ENCODE results near the gene ASB5. TPM values are rescaled to one million over a fixed set of nuclear protein-coding genes. Genes with fewer than 3 reads are reported as not detected.

Gene ASB5
- total RNA-seq, 2 donors from 2014 or later = 2.6 to 5.0 TPM

GRCh38 chr4:176307666-176307930 is 38.6 kb upstream of the ASB5 start:
- Histone ChIP-seq H3K4me3 (no peak overlapping the region), H3K27me3 (replicated peaks; ENCODE audit: insufficient read depth) (no peaks in the 10 kb centered on the region), H3K27ac (no peak overlapping the region), H3K9me3 (no peaks in the 10 kb centered on the region), H3K36me3 (no peaks in the 10 kb centered on the region), H3K4me1 (replicated peaks) (no peaks in the 10 kb centered on the region)
- DNase-seq (ENCODE audit: low spot score) = no peak
- TF ChIP-seq POLR2AphosphoS5 (IDR thresholded peaks at IDR 0.05) = no peak
- TF ChIP-seq POLR2A (IDR thresholded peaks at IDR 0.05) = no peak
- TF ChIP-seq, protein P1, sequence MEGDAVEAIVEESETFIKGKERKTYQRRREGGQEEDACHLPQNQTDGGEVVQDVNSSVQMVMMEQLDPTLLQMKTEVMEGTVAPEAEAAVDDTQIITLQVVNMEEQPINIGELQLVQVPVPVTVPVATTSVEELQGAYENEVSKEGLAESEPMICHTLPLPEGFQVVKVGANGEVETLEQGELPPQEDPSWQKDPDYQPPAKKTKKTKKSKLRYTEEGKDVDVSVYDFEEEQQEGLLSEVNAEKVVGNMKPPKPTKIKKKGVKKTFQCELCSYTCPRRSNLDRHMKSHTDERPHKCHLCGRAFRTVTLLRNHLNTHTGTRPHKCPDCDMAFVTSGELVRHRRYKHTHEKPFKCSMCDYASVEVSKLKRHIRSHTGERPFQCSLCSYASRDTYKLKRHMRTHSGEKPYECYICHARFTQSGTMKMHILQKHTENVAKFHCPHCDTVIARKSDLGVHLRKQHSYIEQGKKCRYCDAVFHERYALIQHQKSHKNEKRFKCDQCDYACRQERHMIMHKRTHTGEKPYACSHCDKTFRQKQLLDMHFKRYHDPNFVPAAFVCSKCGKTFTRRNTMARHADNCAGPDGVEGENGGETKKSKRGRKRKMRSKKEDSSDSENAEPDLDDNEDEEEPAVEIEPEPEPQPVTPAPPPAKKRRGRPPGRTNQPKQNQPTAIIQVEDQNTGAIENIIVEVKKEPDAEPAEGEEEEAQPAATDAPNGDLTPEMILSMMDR (IDR thresholded peaks at IDR 0.05) = no peak
- intact Hi-C loops (cut with DNase I) = no loop called here
- 82% methylated on average over 6 of the region's 6 CpGs for WGBS

- TF ChIP-seq POLR2AphosphoS5 (IDR thresholded peaks at IDR 0.05) = no peak
- no peak for TF ChIP-seq POLR2A (IDR thresholded peaks at IDR 0.05)
- TF ChIP-seq, protein P1 (IDR thresholded peaks at IDR 0.05) = no peak
- Histone ChIP-seq H3K4me1 (replicated peaks) (no peaks in the 10 kb centered on the region), H3K4me3 (no peak overlapping the region), H3K9me3 (no peaks in the 10 kb centered on the region), H3K27ac (no peak overlapping the region), H3K27me3 (replicated peaks; ENCODE audit: insufficient read depth) (no peaks in the 10 kb centered on the region), H3K36me3 (no peaks in the 10 kb centered on the region)
- intact Hi-C loops (cut with DNase I) = no loop called here
- 85% methylated on average over 6 of the region's 6 CpGs for WGBS
- DNase-seq (ENCODE audit: low spot score) = no peak
Observed at GRCh38 chr4:176306837-176307665, 38.0 kb upstream of the ASB5 start.

GRCh38 chr4:176303938-176304337 is 34.9 kb upstream of the ASB5 start:
- intact Hi-C loops (cut with DNase I) = no loop called here
- DNase-seq (ENCODE audit: low spot score) = no peak
- WGBS = 15% methylated on average over 1 of the region's 1 CpG
- H3K27ac ChIP-seq = no peak overlapping the region
- TF ChIP-seq, protein P1 (IDR thresholded peaks at IDR 0.05) = no peak
- TF ChIP-seq POLR2A (IDR thresholded peaks at IDR 0.05) = no peak
- no peak for TF ChIP-seq POLR2AphosphoS5 (IDR thresholded peaks at IDR 0.05)
- H3K27me3 ChIP-seq (replicated peaks; ENCODE audit: insufficient read depth) = no peaks in the 10 kb centered on the region
- no peak overlapping the region for H3K4me3 ChIP-seq
- no peaks in the 10 kb centered on the region for H3K4me1 ChIP-seq (replicated peaks)
- no peaks in the 10 kb centered on the region for H3K9me3 ChIP-seq
- no peaks in the 10 kb centered on the region for H3K36me3 ChIP-seq

DNA sequence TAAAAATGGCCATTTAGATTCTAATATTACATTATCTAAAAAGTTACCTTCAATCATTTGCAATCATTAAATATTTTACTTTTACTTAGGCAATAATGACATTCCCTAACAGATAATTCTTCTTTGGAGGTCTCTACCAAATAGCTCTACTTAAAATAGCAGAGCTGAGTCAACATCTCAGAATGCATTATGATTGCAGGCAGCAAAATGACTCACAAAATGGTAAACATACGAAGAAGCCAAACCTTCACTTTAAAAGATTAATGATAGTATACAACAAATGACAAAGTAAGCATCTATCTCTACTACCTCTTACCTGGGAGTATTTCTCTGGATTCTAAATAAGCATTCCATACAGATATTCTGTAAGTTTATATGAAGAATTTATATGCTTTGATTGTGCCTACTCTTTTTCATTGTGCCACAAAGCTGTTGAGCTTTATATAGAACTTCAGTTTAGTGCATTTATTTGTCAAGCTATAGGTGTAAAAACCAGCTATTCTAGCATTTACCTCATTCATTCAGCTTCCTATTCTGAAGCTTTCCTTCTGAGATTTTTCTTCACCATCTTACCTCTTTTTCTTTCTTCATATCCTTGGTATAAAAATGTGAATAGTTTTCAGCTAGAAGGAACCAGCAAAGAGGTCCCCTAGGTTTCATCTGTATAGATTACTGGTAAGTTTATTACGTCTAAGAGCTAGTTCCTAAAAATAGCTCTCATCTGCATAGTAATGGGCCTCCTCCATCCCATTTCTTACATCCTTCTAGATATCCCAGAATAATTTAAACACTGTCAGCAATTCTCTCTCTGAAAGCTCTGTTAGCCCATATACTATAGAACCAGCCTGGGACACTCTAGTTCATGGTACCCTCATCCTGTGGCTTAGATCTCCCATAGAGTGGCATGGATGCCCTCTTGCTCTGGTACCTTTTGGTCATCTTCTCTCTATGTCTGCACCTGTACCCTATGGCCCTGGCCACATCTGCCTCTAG is 33.6 kb upstream of the ASB5 start:
- H3K27me3 ChIP-seq (replicated peaks; ENCODE audit: insufficient read depth) = no peaks in the 10 kb centered on the region
- no peak for TF ChIP-seq POLR2A (IDR thresholded peaks at IDR 0.05)
- TF ChIP-seq POLR2AphosphoS5 (IDR thresholded peaks at IDR 0.05) = no peak
- TF ChIP-seq, protein P1 (IDR thresholded peaks at IDR 0.05) = no peak
- WGBS = 38% methylated on average over 2 of the region's 2 CpGs
- H3K27ac ChIP-seq = no peak overlapping the region
- H3K36me3 ChIP-seq = no peaks in the 10 kb centered on the region
- no peak overlapping the region for H3K4me3 ChIP-seq
- intact Hi-C loops (cut with DNase I) = no loop called here
- H3K9me3 ChIP-seq = no peaks in the 10 kb centered on the region
- H3K4me1 ChIP-seq (replicated peaks) = no peaks in the 10 kb centered on the region
- no peak for DNase-seq (ENCODE audit: low spot score)

All from prostate gland (tissue), 2 donors.